GM21737 (cell line): ENCODE results near the gene YBX1.
"Not testable (repeated sequence)": the region's sequence is repeated elsewhere in the genome, so short reads cannot be mapped to it uniquely, and the experiment has no call there.

Source experiments
- ATAC-seq: cut with Tn5 transposase; IDR thresholded peaks from one replicate; pipeline ENCODE4 v1.9.1; 2021; ENCODE audit warnings: mild to moderate bottlenecking, moderate library complexity; ENCODE audit not compliant: unreplicated experiment

Gene YBX1

DNA sequence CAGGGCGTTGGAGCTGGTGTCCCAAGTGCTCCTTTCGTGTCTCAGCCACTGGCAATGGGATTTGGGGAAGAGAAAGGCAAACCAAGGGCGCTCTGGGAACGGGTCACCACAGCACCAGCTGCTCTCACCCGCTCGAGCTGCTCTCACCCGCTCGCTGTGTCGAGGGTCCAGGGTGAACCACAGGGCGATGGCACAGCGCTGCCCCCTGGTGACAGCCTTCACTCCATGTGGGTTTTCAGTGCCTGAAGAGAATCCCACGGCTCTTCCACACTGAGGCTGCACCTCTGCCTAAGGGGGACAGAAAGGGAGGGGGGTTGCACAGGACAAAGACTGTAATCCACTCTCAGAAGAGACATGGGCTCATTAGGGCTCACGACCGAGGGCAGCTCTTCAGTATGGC is 64.9 kb downstream of the YBX1 start:
- no peak for ATAC-seq

GRCh38 chr1:42748021-42748420 is 65.8 kb downstream of the YBX1 start:
- ATAC-seq, result no peak

GRCh38 chr1:42748461-42749410 is 66.5 kb downstream of the YBX1 start:
- no peak for ATAC-seq

- no peak for ATAC-seq
Measured at GRCh38 chr1:42750041-42750440, 67.8 kb downstream of the YBX1 start.

GRCh38 chr1:42751511-42752070 is 69.4 kb downstream of the YBX1 start:
- not testable (repeated sequence) for ATAC-seq

DNA sequence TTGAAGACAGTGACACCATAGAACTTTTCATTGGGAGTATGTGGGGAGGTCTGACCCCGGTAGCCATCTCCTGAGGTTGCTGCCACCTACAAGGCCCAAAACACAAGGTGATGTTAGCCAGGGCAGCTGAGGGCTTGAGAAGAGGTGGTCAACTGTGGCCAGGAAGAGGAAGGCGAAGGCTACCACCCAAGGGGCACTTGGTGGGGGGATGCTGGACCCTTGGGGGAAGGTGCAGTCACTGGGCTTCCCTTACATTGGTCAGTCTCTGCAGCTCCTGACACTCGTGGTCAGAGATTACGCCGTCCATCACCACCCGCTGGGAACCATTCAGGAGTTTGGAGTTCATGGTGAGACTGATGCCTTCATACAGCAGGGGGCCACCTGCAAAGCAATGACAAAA is 70.1 kb downstream of the YBX1 start:
- no peak for ATAC-seq

DNA sequence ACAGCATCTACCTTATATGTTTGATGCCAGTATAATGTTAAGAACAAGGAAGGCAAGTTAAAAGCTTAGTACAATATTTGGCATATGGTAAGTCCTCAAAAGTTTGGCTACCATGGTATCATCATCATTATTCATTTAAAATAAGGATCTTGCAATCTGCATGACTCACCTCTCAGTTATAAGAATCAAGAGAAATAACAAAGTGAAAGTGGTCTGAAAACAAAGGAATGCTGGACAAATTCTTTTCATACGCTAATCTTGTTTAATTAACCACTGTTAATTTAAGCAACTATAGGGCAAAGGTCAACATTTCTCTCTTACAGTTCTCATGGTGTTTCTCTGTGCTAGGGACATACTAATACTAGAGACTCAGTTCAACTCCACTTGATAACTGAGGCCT is 70.9 kb downstream of the YBX1 start:
- no peak for ATAC-seq
